WERI-Rb-1 (cell line): ENCODE measurements around the gene MRPS9.

Experiments
- DNase-seq: peaks from one replicate; pipeline ENCODE4 v3.0.0-alpha.2; 2020
- H3K27ac ChIP-seq: fragments of 250-450 bp; sonication (Bioruptor Pico); 2 replicates; pipeline ENCODE4 v1.5.1; 2020; ENCODE audit warnings: mild to moderate bottlenecking, moderate library complexity
- H3K27me3 ChIP-seq: fragments of 250-450 bp; sonication (Bioruptor Pico); 2 replicates; pipeline ENCODE4 v1.5.1; 2021; ENCODE audit warnings: mild to moderate bottlenecking, low read depth, moderate library complexity; ENCODE audit not compliant: insufficient read depth, severe bottlenecking
- H3K36me3 ChIP-seq: fragments of 250-450 bp; sonication (Bioruptor Pico); 2 replicates; pipeline ENCODE4 v1.5.1; 2020; ENCODE audit warnings: mild to moderate bottlenecking, moderate library complexity
- H3K4me3 ChIP-seq: 2 replicates; pipeline ENCODE4 v1.5.1; 2011; ENCODE audit warnings: low read depth, mild to moderate bottlenecking, control low read depth, low read length
- H3K9me3 ChIP-seq: fragments of 250-450 bp; sonication (Bioruptor Pico); 2 replicates; pipeline ENCODE4 v1.5.1; 2021; ENCODE audit warnings: mild to moderate bottlenecking, moderate library complexity; ENCODE audit not compliant: severe bottlenecking
- TF ChIP-seq, protein P1 (sequence below): IDR thresholded peaks from 2 replicates; pipeline ENCODE4 v1.5.1; 2011; ENCODE audit warnings: low read depth, mild to moderate bottlenecking, control low read depth, inconsistent platforms, low read length

Gene MRPS9

DNA sequence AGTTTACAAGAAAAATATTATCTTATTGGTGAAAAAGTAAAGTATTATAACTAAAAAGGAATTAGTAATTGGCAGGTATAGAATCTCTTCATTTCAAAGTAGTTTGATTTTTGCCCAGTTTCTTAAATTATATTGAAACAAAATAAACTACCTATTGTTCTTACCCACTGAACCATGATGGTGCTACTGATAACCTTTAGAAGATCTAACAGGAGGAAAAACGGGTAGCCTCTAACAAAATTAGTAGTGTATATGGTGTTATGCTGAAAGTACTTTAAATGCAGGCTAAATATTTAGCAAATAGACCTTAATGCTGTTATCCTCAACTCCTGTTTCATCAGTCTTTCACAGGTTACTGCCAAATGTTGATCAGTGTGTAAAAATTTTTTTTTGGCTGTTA is 19.1 kb downstream of the MRPS9 start:
- Histone ChIP-seq H3K27ac (no peak overlapping the region), H3K27me3 (no peaks in the 10 kb centered on the region), H3K36me3 (no peaks in the 10 kb centered on the region), H3K4me3 (no peak overlapping the region), H3K9me3 (no peaks in the 10 kb centered on the region)
- DNase-seq, result no peak
- TF ChIP-seq, protein P1, sequence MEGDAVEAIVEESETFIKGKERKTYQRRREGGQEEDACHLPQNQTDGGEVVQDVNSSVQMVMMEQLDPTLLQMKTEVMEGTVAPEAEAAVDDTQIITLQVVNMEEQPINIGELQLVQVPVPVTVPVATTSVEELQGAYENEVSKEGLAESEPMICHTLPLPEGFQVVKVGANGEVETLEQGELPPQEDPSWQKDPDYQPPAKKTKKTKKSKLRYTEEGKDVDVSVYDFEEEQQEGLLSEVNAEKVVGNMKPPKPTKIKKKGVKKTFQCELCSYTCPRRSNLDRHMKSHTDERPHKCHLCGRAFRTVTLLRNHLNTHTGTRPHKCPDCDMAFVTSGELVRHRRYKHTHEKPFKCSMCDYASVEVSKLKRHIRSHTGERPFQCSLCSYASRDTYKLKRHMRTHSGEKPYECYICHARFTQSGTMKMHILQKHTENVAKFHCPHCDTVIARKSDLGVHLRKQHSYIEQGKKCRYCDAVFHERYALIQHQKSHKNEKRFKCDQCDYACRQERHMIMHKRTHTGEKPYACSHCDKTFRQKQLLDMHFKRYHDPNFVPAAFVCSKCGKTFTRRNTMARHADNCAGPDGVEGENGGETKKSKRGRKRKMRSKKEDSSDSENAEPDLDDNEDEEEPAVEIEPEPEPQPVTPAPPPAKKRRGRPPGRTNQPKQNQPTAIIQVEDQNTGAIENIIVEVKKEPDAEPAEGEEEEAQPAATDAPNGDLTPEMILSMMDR, result no peak

DNA sequence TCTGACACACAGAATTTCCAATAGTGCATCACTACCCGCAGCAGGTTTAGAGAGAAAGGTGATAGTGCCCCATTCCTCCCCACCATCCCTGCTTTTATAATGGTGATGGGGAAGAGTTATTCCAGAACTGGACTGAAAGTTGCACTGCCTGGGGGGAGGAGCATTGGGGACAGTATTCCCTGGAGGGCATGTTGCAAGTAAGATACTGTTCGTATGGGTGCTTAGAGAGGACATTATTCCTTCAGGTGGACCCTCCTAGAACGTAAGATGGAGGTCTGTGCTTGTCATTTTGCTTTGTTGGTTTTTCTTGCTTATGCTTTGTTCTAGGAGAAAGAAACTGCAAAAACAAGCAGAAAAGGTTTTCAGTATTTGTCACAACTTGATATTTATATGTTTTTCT is 23.7 kb downstream of the MRPS9 start:
- no peaks in the 10 kb centered on the region for H3K9me3 ChIP-seq
- H3K27me3 ChIP-seq, result no peaks in the 10 kb centered on the region
- no peak overlapping the region for H3K27ac ChIP-seq
- no peak for DNase-seq
- TF ChIP-seq, protein P1, result no peak
- H3K4me3 ChIP-seq, result no peak overlapping the region
- H3K36me3 ChIP-seq, result no peaks in the 10 kb centered on the region

DNA sequence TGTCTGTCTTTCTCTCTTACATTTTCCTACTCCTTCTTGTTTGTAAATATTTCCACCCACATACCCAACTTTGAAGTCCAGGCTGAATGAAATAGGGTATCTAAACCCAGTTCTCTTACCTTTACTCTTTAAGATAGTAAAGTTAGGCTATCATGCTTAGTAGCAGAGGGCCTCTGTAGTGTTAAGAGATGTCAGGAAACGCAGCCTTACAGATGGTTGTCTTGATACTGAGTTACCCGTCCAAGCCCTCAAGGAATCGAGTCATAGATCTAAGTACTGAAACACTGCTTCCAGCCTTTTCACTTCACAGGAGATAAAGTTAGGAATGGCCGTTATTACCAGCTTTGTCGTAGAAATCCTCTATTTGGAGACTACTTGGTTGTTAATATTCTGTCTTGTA is 24.3 kb downstream of the MRPS9 start:
- Histone ChIP-seq H3K36me3 (no peaks in the 10 kb centered on the region), H3K27me3 (no peaks in the 10 kb centered on the region), H3K27ac (no peak overlapping the region), H3K4me3 (no peak overlapping the region), H3K9me3 (no peaks in the 10 kb centered on the region)
- no peak for DNase-seq
- TF ChIP-seq, protein P1, result no peak

DNA sequence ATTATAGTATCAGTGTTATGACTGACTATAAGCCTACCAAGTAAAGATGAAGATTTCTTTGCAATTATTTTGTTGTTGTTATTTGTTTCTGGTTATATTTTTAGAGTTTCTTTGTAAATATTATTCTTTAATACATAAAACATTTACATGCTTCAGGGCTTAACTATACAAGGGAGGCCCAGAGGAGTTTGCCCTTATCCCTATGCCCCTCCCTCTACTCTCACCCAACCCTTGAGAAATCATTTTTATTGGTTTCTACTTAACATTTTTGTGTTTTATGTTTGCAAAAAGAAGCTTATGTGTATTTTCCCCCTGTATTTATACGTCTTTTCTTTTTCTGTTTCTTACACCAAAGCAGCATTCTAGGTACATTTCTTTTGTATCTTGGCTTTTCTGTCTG is 30.5 kb downstream of the MRPS9 start:
- no peak for DNase-seq
- H3K27ac ChIP-seq, result no peak overlapping the region
- H3K27me3 ChIP-seq, result no peaks in the 10 kb centered on the region
- no peaks in the 10 kb centered on the region for H3K9me3 ChIP-seq
- no peak overlapping the region for H3K4me3 ChIP-seq
- H3K36me3 ChIP-seq, result no peaks in the 10 kb centered on the region
- TF ChIP-seq, protein P1, result no peak

DNA sequence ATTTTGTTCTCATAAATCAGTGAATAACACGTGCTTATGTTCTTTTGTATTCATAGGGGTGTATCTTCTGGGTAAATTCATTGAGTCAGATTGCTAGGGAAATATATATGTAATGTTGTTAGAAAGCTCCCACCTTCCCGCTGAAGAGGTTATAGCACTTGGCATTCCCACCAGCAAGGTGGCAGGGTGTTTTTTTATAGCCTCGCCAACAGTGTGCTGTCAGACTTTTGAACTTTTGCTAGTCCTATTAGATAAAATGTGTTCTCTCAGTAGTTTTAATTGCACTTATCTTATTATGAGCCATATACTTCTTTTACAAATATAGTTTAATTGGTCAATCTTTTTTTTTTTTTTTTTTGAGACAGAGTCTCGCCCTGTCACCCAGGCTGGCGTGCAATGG is 31.0 kb downstream of the MRPS9 start:
- Histone ChIP-seq H3K27me3 (no peaks in the 10 kb centered on the region), H3K9me3 (no peaks in the 10 kb centered on the region), H3K4me3 (no peak overlapping the region), H3K27ac (no peak overlapping the region), H3K36me3 (no peaks in the 10 kb centered on the region)
- no peak for DNase-seq
- TF ChIP-seq, protein P1, result no peak

DNA sequence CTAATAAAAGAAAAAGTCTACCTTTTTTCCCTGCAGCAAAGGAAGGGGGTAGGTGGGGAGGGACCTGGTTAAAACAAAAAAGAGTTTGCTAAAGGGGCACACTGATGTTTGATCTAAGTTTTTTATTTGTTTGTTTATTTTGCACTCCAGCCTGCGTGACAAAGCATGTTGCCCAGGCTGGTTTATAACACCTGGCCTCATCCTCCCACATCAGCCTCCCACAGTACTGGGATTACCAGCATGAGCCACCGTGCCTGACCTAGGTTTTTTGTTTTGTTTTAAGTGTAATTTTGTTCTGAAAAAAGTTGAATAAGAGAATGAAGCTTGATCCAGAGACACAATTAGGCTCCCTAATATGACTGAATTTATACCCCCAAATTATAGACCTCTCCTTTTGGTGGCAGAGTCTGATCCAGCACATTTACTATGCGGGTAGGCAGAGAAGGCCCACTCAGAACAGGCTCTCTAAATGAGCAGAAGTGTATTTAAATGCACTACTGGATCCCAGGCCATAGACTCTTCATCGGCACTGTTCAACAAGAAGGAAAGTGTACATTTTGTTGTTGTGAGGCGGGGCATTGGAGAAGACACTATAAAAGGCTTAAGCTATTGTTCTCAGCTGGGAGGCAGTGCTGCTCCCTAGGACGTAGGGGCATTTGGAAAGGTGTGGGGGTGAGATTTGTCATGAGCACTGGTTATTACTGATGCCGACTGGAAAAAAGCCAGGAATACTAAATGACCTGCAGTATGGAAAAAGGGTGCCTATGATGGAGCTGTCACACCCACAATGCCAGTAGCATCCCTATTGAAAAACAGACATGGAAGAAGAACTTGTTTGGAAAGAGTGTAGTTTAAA is 32.4 kb downstream of the MRPS9 start:
- DNase-seq, result no peak
- TF ChIP-seq, protein P1, result no peak
- Histone ChIP-seq H3K27me3 (no peaks in the 10 kb centered on the region), H3K9me3 (no peaks in the 10 kb centered on the region), H3K36me3 (no peaks in the 10 kb centered on the region), H3K27ac (no peak overlapping the region), H3K4me3 (no peak overlapping the region)
